RKO (cell line): ENCODE results near the gene DHDDS.
"Not testable (repeated sequence)": the region's sequence is repeated elsewhere in the genome, so short reads cannot be mapped to it uniquely, and the experiment has no call there.

ENCODE experiments used
- DNase-seq: peaks from one replicate; pipeline ENCODE4 v3.0.0-alpha.2; 2016; ENCODE audit warnings: low spot score

Gene DHDDS, protein sequence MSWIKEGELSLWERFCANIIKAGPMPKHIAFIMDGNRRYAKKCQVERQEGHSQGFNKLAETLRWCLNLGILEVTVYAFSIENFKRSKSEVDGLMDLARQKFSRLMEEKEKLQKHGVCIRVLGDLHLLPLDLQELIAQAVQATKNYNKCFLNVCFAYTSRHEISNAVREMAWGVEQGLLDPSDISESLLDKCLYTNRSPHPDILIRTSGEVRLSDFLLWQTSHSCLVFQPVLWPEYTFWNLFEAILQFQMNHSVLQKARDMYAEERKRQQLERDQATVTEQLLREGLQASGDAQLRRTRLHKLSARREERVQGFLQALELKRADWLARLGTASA

DNA sequence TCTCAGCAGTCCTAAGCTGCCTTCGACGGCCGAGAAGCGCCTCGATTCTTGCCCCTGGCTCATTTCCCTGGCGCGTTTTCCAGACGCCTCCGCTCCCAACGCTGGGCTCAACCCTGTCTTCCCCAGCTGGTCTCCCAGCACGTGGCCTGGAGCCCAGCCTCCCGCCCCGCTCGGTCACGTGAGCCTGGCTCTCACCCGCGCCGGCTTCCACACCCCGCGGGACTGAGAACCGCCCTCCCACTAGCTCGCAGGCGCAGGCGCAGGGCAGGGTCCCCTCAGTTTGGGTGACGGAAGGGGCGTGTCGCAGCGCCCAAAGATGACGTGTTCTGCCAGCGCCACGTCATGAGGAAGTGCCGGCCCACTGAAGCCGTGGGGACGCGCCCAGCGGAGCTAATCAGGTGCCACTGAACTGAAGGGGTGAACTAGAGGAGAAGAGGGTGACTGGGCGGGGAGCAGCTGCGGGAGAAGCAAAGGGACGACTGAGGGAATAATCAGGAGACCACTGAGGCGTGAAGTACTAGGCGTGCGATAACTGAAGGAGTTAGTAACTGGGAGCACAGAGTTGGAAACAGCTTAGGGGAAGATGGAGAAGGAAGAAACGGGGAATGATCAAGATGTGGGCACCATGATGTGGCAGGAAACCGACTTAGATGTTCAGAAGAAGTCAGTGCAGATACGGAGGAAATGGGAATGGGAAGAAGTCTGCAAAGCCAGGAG is at the start of gene DHDDS:
DHDDS (plus strand) TSS at position 343 of the 717 bp plus-strand sequence. CDS start 625 bp downstream, outside the sequence.
- DNase-seq, result peak; percentile 98

DNA sequence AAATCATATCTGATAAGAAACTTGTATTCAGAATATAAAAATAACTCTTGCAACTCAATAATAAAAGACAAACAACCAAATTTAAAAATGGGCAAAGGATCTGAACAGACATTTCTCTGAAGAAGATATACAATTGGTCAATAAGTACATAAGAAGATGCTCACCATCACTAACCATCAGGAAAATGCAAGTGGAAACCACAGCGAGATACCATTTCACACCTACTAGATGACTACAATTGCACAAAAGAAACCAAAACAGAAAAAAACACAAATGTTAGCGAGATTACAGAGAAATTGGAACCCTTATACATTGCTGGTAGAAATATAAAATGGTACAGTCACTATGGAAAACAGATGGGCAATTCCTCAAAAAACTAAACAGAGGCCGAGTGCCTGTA is 48.0 kb upstream of the DHDDS start:
- DNase-seq, result no peak

DNA sequence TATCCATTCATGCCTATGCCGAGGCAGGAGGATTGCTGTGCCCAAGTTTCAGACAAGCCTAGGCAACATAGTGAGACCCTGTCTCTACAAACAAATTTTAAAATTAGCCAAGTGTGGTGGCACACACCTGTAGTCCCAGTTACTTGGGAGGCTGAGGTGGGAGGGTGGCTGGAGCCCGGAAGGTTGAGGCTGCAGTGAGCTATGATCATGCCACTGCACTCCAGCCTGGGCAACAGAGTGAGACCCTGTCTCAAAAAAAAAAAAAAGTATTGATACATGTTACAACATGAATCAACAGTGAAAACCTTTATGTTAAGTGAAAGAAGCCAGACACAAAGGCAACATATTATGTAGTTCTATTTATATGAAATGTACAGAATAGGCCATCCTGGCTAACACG is 47.1 kb upstream of the DHDDS start:
- not testable (repeated sequence) for DNase-seq

DNA sequence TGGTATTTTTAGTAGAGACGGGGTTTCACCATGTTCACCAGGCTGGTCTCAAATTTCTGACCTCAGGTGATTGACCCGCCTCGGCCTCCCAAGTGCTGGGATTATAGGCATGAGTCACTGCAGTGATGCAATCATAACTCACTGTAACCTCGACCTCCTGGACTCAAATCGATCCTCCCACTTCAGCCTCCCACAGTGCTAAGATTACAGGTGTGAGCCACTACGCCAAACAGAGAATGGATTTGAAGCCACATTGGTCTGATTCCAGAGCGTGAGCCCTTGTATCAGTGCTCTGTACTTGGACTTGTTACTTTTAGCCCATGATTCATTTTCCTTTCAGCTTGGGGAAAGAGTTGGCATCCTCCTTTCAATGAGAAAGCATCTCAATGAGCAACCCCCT is 44.7 kb upstream of the DHDDS start:
- DNase-seq, result peak; percentile 63

DNA sequence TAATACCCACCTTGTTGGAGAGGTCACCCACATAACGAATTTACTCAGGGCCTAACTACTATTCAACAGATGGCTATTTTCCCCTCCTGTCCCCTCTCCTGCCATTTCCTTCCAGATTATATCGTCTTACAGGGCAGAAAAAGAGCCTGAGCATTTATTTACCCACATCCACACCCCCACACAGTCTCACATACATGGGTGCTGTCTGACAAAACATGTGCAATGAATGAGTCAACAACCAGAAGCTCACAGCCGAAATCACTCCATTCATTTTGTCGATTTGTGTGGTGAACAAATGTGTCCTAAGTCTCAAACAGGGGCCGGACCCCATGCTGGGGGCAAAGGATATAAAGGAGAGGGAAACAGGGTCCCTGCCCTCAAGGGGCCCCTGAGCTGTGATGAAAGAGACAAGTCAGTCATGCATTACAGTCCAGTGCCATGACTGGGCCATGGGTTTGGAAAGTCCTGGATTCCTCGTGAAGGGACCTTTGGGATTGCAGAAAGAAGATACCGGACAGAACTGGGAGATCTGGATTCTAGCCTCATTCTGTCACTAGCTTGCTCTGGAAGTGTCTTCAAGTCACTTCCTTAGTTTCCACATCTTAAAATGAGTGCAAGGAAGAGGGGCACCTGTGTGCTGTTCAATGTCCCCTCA is 43.2 kb upstream of the DHDDS start:
- no peak for DNase-seq

DNA sequence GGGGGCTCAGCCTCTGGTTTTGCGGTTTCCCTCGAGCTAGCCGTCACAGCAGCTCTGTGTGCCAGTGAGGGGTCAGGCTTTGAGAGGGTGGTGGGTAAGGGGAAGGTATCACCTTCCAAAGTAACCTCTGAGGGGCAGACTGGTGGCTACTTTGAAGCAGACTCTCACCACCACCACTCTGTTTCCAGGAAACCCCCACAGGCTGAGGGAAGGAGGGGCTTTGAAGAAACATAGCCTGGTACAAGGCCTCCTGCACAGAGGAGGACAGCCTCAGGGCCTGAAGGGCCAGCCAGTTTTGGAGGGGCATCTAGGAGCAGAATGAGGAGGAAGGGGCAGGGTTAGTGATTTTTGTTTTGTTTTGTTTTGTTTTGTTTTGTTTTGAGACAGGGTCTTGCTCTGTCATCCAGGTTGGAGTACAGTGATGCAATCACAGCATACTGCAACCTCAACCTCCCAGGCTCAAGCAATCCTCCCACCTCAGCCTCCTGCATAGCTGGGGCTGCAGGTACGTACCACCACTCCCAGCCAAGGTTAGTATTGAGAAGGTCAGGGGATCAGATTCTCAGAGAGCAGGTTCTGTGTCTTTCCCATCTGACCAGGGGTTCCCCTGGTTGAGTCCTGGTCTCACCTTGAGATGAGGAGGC is 42.4 kb upstream of the DHDDS start:
- DNase-seq, result no peak

DNA sequence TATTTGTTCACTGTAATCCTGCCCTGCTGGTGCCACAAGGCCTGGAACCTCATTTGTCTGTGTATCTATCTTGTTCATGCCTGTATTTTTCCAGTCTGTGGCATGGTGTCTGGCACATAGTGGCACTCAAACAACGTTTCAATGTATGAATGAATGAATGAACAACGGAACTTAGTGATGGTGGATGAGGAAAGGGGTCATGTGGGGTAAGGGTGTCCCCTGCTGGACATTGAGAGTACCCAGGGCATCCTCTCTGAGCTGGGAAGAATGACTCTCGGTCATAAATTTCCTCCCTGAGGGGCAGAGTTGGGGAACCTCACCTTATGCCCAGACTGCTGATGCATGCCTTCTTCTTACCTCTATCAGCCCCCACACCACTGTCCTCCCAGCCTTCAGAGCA is 40.7 kb upstream of the DHDDS start:
- peak; percentile 48 for DNase-seq

DNA sequence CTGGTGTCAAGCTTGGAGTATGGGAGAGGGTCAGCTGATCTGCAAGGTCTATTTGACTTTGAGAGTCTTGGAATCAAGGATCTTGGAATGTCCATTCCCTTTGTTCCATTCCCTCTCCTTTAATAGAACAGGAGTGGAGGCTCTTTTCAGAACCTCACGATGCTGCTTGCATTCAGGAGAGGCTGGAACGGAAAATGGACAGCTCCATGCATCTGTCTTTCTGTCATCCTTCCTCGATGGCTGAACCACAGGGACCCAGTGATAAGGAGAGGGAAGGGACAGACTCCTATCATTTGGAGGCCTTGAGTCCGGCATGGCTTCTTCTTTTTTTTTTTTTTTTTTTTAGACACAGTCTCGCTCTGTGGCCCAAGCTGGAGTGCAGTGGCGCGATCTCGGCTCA is 36.4 kb upstream of the DHDDS start:
- DNase-seq, result no peak

DNA sequence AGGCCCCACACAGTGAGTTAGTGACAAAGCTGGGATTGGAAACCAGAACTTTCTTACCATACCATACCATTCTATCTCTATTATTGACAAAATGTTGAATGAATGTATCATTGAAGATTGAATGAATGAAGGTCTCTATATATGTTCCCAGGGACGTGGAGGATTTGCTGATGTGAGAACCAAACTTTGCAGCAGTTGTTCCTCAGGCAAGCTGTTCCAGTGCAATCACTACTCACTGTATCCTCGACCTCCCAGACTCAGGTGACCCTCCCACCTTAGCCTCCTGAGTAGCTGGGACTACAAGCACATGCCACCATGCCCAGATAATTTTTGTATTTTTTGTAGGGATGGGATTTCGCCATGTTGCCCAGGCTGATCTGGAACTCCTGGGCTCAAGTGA is 33.1 kb upstream of the DHDDS start:
- DNase-seq, result no peak

DNA sequence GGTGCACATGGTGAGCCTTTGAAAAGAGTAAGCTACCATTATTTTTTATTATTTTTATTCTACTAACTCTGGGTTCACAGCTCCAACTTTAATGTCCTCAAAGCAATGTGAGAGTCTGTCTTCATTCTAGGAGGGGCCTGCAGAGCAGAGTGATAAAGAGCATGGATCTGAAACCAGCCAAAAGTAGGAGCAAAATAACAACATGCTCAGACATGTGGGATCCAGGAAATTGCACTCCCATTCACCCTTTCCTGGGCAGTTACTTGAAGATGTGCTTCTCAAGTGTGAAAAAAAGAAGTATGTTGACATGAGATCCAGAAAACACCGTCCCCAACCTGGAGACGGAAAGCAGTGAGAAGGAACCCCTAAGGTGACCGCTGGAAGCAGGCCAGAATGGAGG is 30.2 kb upstream of the DHDDS start:
- DNase-seq, result no peak

DNA sequence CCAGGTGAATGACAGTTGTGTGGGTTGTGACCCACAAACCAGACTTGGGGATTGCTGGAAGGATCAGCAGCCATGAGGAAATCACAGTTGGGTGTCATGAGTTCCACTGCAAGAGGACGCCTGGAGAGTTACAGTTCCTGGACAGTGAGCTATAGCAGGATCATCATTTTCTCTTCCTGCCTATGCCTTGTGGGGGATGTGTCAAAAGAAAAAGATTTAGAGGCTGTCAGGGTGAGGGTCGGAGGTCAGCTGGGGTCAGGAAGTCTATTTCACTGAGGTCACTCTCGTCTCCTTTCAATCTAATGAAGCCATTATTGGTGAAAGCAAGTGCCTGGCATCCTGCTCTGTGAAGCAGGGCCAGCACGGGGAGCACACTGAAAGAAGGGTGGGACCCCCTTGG is 28.5 kb upstream of the DHDDS start:
- no peak for DNase-seq

DNA sequence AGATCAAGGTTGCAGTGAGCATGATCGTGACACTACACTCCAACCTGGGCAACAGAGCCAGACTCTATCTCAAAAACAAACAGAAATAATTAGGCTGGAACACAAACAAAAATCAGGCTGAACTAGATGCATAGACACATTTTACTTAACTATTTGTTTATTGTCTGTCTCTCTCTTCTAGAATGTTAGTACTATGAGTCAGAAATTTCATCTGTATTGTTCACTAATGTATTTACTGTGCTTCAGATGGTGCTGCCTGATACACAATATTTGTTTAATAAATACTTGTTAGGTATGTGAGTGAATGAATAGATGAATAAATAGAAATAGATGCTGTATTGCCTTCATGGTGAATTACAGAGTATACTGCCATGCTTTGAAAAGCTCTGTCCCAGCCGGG is 27.5 kb upstream of the DHDDS start:
- DNase-seq, result no peak

DNA sequence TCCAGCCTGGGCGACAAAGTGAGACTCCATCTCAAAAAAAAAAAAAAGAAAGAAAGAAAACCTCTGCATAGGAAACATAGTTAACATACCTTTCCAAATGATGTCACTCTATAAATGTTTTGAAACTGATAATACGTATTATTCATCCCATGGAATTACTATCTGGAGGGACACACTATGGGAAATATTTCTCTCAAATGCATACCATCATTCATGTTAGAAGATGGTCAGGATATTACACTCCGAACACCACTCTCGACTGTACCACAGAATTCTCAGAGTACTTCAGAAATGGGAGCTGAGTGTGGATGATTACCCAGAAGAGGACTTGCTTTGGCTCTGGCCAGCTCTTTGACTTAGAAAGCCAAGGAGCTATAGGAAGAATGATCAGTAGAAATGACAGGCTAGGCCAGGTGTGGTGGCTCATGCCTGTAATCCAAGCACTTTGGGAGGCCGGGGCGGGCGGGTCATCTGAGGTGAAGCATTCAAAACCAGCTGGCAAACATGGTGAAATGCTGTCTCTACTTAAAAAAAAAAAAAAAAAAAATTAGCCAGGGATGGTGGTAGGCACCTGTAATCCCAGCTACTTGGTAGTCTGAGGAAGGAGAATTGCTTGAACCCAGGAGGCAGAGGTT is 26.7 kb upstream of the DHDDS start:
- no peak for DNase-seq

DNA sequence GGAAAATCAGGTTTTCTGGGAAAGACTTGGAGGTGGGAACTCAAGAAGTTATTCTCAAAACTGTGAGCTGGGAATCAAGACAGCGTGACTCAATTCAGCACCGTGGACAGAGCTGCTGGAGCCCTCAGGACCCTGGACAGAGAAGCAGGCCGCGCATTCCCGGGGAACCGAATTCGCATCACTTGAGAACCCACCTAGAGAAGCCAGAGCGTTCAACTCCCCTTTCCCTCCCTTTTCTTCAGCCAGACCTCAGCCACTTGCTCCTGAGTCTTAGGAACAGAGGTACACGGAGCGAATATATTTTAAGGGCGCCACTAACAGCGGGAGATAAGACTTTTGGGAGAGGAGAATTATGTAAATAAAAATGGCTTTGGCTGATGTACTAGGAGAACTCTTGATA is 23.5 kb upstream of the DHDDS start:
- peak; percentile 74 for DNase-seq

DNA sequence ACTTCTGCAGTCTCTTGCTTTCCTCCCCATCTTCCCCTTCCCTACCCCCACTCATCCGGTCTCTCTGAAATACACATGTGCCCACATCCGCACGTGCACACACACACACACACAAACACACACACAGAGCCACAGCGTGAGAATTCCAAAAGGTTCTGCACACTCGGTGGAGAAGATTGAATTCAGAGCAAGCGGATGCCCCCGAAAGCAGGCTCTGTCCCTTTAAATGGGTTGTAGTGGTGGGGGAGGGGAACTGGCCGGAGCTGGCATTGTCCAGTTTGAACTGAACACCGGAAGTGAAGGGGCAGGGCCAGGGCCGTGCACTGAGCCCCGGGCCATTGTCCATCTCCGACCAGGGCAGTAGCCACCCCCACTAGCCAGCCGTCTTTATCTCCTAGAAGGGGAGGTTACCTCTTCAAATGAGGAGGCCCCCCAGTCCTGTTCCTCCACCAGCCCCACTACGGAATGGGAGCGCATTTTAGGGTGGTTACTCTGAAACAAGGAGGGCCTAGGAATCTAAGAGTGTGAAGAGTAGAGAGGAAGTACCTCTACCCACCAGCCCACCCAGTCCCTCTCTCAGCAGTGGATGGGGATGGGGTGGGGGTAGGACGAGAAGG is 22.8 kb upstream of the DHDDS start:
- DNase-seq, result no peak

DNA sequence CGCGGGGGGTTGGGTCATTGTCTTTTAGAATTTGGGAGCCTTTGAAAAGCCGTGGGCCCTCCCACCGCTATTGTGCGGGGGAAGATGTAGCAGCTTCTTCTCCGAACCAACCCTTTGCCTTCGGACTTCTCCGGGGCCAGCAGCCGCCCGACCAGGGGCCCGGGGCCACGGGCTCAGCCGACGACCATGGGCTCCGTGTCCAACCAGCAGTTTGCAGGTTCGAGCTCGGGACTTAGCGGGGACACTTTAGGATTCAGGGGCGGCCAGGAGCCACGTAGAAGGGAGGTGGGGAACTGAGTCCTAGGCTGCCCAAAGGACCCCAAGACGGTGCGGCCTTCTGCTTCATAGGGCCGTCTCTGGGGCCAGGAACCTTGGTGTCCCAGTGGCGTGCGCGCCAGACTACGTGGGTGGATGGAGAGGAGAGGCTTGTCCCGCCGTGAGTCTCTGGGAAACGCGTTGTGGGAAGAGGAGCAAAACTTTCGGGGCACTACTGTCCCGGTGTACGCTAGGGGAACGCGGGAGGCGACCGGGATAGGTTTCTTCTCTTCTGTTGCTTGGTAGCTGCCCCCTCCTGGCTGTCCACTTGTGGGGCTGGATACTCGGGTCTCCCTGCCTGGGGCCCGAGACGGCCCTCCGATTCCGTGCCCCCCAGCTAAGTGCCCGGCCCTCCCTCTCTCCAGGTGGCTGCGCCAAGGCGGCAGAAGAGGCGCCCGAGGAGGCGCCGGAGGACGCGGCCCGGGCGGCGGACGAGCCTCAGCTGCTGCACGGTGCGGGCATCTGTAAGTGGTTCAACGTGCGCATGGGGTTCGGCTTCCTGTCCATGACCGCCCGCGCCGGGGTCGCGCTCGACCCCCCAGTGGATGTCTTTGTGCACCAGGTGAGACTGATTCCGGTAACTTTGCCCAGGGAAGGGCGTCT is 21.2 kb upstream of the DHDDS start, which contains the start of gene LIN28A:
LIN28A (plus strand) TSS at position 112 of the 918 bp plus-strand sequence; CDS start at position 187, 75 bp downstream.
- DNase-seq, result no peak

DNA sequence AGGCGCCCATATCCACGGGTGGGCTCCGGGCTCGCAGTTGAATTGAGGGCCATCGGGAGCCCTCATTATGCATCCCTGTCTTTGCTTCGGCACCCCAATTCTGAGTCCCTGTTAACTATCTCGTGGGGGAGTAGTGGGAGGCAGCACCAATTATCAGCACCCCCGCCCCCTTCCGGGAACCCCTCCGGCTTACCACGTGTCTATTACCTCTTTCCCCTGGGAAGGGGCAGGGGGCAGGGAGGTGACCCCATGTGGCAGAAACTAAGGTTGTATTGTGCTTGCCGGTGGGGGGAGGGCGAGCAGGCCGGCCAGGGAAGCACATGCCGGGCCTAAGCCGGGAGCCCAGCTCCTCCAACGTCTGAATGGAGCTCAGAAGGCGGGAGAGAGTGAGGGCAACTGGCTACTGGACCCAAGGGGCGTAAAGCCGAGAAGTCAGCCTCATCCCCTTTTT is 20.5 kb upstream of the DHDDS start:
- no peak for DNase-seq

DNA sequence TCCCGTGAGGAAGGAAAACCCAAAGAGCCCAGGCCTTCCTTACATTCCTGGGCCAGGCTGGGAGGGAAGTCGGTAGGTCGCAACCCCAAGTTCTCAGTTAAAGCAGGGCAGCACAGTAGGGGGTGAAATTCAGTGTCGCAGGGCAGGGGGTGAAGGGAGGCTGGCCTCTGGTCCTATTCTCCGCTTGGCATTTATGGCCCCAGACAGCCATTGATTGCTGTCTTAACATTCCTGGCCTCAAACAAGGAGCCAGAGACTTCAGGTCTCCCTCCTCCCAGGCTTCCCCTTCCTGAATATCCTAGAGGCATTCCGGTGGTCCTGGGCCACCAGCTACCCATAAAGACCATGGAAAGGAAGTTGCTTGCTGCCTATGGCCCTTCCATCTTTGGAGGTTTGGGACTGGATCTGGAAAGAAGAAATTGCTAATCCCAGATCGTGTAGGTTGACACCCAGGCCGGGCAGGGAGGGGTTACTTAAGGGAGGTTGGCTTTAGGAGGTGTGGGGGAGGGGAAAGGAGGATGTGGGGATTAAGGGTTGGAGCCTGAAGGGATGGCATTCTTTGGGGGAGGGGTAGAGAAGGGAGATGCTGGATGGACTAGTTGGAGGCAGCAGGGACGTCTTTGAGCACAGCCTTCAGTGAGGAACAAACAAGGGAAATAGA is 19.8 kb upstream of the DHDDS start:
- DNase-seq, result no peak

DNA sequence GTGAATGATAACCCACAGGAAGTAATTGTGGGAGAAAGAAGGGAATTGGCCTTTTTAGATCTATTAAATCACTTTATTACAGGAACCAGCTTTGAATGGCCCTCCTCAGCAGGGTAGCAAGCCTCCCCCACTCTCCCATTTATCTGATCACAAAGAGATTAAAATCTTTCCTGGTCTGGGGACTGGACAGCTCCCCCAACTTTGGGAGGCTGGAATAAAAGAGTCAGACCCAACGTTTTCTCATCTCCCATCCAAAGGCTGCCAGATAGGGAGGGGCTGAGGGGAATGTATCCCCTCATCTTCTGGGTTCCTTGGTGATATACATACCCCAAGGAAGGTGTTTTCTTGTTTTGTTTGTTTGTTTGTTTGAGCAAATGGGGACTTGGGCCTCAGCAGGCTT is 19.1 kb upstream of the DHDDS start:
- DNase-seq, result no peak
